ENCODE measurements around the gene PPP3CA.
A peak's percentile ranks its signal among the peaks of the same experiment; 100 is the strongest.

PPP3CA gene

GRCh38 chr4:101009471-101009870 lies 337.9 kb downstream of the PPP3CA start:
- H4K20me1 ChIP-seq (ENCODE audit: insufficient read depth): no peaks in the 10 kb centered on the region
- peaks cover 7% of the 10 kb centered on the region for H3K4me1 ChIP-seq (ENCODE audit: low read depth, poor library complexity, severe bottlenecking)
- no peaks in the 10 kb centered on the region for H3K36me3 ChIP-seq (ENCODE audit: insufficient read depth)
- H3K27me3 ChIP-seq (ENCODE audit: insufficient read depth, low read depth): no peaks in the 10 kb centered on the region
- H3K79me2 ChIP-seq (ENCODE audit: insufficient read depth, low read depth): no peaks in the 10 kb centered on the region
- no peak overlapping the region for H3K9ac ChIP-seq
- no peak overlapping the region for H2AFZ ChIP-seq (ENCODE audit: low read depth)
- TF ChIP-seq CTCF (conservative IDR thresholded peaks at IDR 0.05; ENCODE audit: low read depth, low read length): no peak
- H3K27ac ChIP-seq: no peak overlapping the region
- no peak overlapping the region for H3K4me3 ChIP-seq (IDR thresholded peaks at IDR 0.05; ENCODE audit: insufficient read depth, low read depth, low read length)
- peak overlapping the region; percentile 7; the same call in 1 of the 2 replicates for H3K4me2 ChIP-seq

- no peak overlapping the region for H3K4me3 ChIP-seq (IDR thresholded peaks at IDR 0.05; ENCODE audit: insufficient read depth, low read depth, low read length)
- no peak overlapping the region for H3K27ac ChIP-seq
- no peak overlapping the region for H3K4me2 ChIP-seq
- H3K27me3 ChIP-seq (ENCODE audit: insufficient read depth, low read depth): no peaks in the 10 kb centered on the region
- H4K20me1 ChIP-seq (ENCODE audit: insufficient read depth): no peaks in the 10 kb centered on the region
- TF ChIP-seq CTCF (conservative IDR thresholded peaks at IDR 0.05; ENCODE audit: low read depth, low read length): no peak
- H3K4me1 ChIP-seq (ENCODE audit: low read depth, poor library complexity, severe bottlenecking): peaks cover 7% of the 10 kb centered on the region
- H3K79me2 ChIP-seq (ENCODE audit: insufficient read depth, low read depth): no peaks in the 10 kb centered on the region
- H2AFZ ChIP-seq (ENCODE audit: low read depth): no peak overlapping the region
- no peaks in the 10 kb centered on the region for H3K36me3 ChIP-seq (ENCODE audit: insufficient read depth)
- H3K9ac ChIP-seq: no peak overlapping the region
Observed at GRCh38 chr4:101008503-101008902, 338.8 kb downstream of the PPP3CA start.

- H4K20me1 ChIP-seq (ENCODE audit: insufficient read depth): no peaks in the 10 kb centered on the region
- peaks cover 7% of the 10 kb centered on the region for H3K4me1 ChIP-seq (ENCODE audit: low read depth, poor library complexity, severe bottlenecking)
- no peak overlapping the region for H3K4me2 ChIP-seq
- no peaks in the 10 kb centered on the region for H3K36me3 ChIP-seq (ENCODE audit: insufficient read depth)
- H3K27ac ChIP-seq: no peak overlapping the region
- no peak overlapping the region for H2AFZ ChIP-seq (ENCODE audit: low read depth)
- TF ChIP-seq CTCF (conservative IDR thresholded peaks at IDR 0.05; ENCODE audit: low read depth, low read length): no peak
- no peak overlapping the region for H3K9ac ChIP-seq
- H3K4me3 ChIP-seq (IDR thresholded peaks at IDR 0.05; ENCODE audit: insufficient read depth, low read depth, low read length): no peak overlapping the region
- no peaks in the 10 kb centered on the region for H3K27me3 ChIP-seq (ENCODE audit: insufficient read depth, low read depth)
- H3K79me2 ChIP-seq (ENCODE audit: insufficient read depth, low read depth): no peaks in the 10 kb centered on the region
Observed at GRCh38 chr4:101005659-101006058, 341.7 kb downstream of the PPP3CA start.

GRCh38 chr4:101000496-101000895 lies 346.8 kb downstream of the PPP3CA start:
- Histone ChIP-seq H3K27me3 (ENCODE audit: insufficient read depth, low read depth) (no peaks in the 10 kb centered on the region), H3K36me3 (ENCODE audit: insufficient read depth) (no peaks in the 10 kb centered on the region), H4K20me1 (ENCODE audit: insufficient read depth) (no peaks in the 10 kb centered on the region), H3K4me3 (IDR thresholded peaks at IDR 0.05; ENCODE audit: insufficient read depth, low read depth, low read length) (no peak overlapping the region), H3K27ac (no peak overlapping the region), H3K4me2 (no peak overlapping the region), H3K9ac (no peak overlapping the region), H2AFZ (ENCODE audit: low read depth) (no peak overlapping the region), H3K79me2 (ENCODE audit: insufficient read depth, low read depth) (no peaks in the 10 kb centered on the region), H3K4me1 (ENCODE audit: low read depth, poor library complexity, severe bottlenecking) (no peaks in the 10 kb centered on the region)
- TF ChIP-seq CTCF (conservative IDR thresholded peaks at IDR 0.05; ENCODE audit: low read depth, low read length): no peak

All from KMS-11 (cell line).